Tibial artery (tissue), 4 donors: ENCODE measurements around the gene AKR7A3.
"Not testable (repeated sequence)": the region's sequence is repeated elsewhere in the genome, so short reads cannot be mapped to it uniquely, and the experiment has no call there.

Experiments
- DNase-seq, 2 donors: peaks; one replicate each; pipeline ENCODE4 v3.0.0-alpha.2; 2019
- H3K27ac ChIP-seq, 2 donors: fragments of 200-600 bp; sonication (generic) in 1 of 2; 1 replicate in 1 of 2; 2 replicates in 1 of 2; pipeline ENCODE4 v1.5.1; 2018 to 2019; ENCODE audit warnings: mild to moderate bottlenecking in 1 of 2
- H3K27me3 ChIP-seq, 2 donors: fragments of 200-600 bp; sonication (generic) in 1 of 2; one replicate each; pipeline versions ENCODE4 v1.5.1 to v1.6.0; 2016 to 2019
- H3K36me3 ChIP-seq, 3 donors: fragments of 200-600 bp; sonication (generic) in 2 of 3; one replicate each; pipeline ENCODE4 v1.5.1; 2016 to 2019; ENCODE audit warnings: mild to moderate bottlenecking in 2 of 3
- H3K4me1 ChIP-seq, 4 donors: fragments of 200-600 bp; sonication (generic) in 2 of 4; 1 replicate in 3 of 4; 2 replicates in 1 of 4; pipeline ENCODE4 v1.5.1; 2016 to 2019
- H3K4me3 ChIP-seq, 2 donors: fragments of 200-600 bp; sonication (generic) in 1 of 2; 1 replicate in 1 of 2; 2 replicates in 1 of 2; pipeline ENCODE4 v1.5.1; 2018 to 2019; ENCODE audit warnings: mild to moderate bottlenecking in 2 of 2
- H3K9me3 ChIP-seq, 3 donors: fragments of 200-600 bp; sonication (generic) in 1 of 3; one replicate each; pipeline ENCODE4 v1.5.1; 2016 to 2019
- CTCF ChIP-seq, 2 experiments: fragments of 200-600 bp in 1 of 2; fragments of 450-650 bp in 1 of 2; IDR thresholded peaks; one replicate each; pipeline ENCODE4 v1.5.1; 2017 to 2019; ENCODE audit warnings: antibody characterized with exemption in 2 of 2, mild to moderate bottlenecking in 1 of 2, moderate library complexity in 1 of 2
- intact Hi-C: fragments of 100-400 bp; cut with DNase I; formaldehyde crosslinking; loops from one replicate; pipeline ENCODE4 v1.15.0; 2023; ENCODE audit warnings: low total_unique reads

The AKR7A3 gene

GRCh38 chr1:19288324-19289241 lies at the start of gene AKR7A3:
AKR7A3 (minus strand) TSS chr1:19288770; CDS start chr1:19288709, 61 bp downstream.
- intact Hi-C loops, H3K9me3 ChIP-seq, H3K27me3 ChIP-seq: not testable (repeated sequence)
- DNase-seq, result peak in 1 of 2 donors; percentile 27
- Histone ChIP-seq H3K4me3 (peak within 1 kb of the TSS; percentile 46 to 59), H3K27ac (peak within 1 kb of the TSS in 1 of 2 donors; percentile 39), H3K4me1 (peaks cover 0 to 14% (median 5%) of the 10 kb centered on the region in 4 donors), H3K36me3 (peaks cover 0 to 12% (median 0%) of the 10 kb centered on the region in 3 donors)

GRCh38 chr1:19338323-19338762 lies 49.8 kb upstream of the AKR7A3 start:
- Histone ChIP-seq H3K4me3 (no peak overlapping the region), H3K27ac (no peak overlapping the region), H3K4me1 (peaks cover 0 to 14% (median 10%) of the 10 kb centered on the region in 4 donors), H3K9me3 (no peaks in the 10 kb centered on the region), H3K27me3 (no peaks in the 10 kb centered on the region), H3K36me3 (peaks cover 7 to 57% (median 44%) of the 10 kb centered on the region in 3 donors)
- no peak for DNase-seq
- TF ChIP-seq CTCF (IDR thresholded peaks at IDR 0.05), result no peak
- intact Hi-C loops, result no loop called here

- no peaks in the 10 kb centered on the region for H3K27me3 ChIP-seq
- peaks cover 0 to 57% (median 34%) of the 10 kb centered on the region in 3 donors for H3K36me3 ChIP-seq
- no peak overlapping the region for H3K27ac ChIP-seq
- no peak overlapping the region for H3K4me3 ChIP-seq
- TF ChIP-seq CTCF (IDR thresholded peaks at IDR 0.05), result no peak
- no peaks in the 10 kb centered on the region for H3K9me3 ChIP-seq
- peaks cover 0 to 14% (median 9%) of the 10 kb centered on the region in 4 donors for H3K4me1 ChIP-seq
- no peak for DNase-seq
- intact Hi-C loops, result no loop called here
Observed at GRCh38 chr1:19337289-19337688, 48.7 kb upstream of the AKR7A3 start.

- intact Hi-C loops, result no loop called here
Observed at GRCh38 chr1:19336543-19336942, 48.0 kb upstream of the AKR7A3 start.

GRCh38 chr1:19333587-19334354 lies 45.2 kb upstream of the AKR7A3 start:
- intact Hi-C loops, result no loop called here
- peaks cover 0 to 67% (median 10%) of the 10 kb centered on the region in 3 donors for H3K36me3 ChIP-seq
- DNase-seq, result no peak
- H3K4me3 ChIP-seq, result no peak overlapping the region
- H3K27ac ChIP-seq, result no peak overlapping the region
- no peaks in the 10 kb centered on the region for H3K9me3 ChIP-seq
- TF ChIP-seq CTCF (IDR thresholded peaks at IDR 0.05), result no peak
- no peaks in the 10 kb centered on the region for H3K27me3 ChIP-seq
- H3K4me1 ChIP-seq, result no peaks in the 10 kb centered on the region

More at GRCh38 chr1:19336543-19336942, 48.0 kb upstream of the AKR7A3 start:
- Histone ChIP-seq H3K4me1 (peaks cover 0 to 7% (median 2%) of the 10 kb centered on the region in 4 donors), H3K27ac (no peak overlapping the region), H3K9me3 (no peaks in the 10 kb centered on the region), H3K4me3 (no peak overlapping the region), H3K36me3 (peaks cover 0 to 57% (median 30%) of the 10 kb centered on the region in 3 donors), H3K27me3 (no peaks in the 10 kb centered on the region)
- TF ChIP-seq CTCF (IDR thresholded peaks at IDR 0.05), result no peak
- DNase-seq, result no peak
